Coronary artery (tissue), 2 donors: ENCODE data around the gene VAV2.

ENCODE experiments used
- DNase-seq: peaks from one replicate; pipeline ENCODE4 v3.0.0-alpha.2; 2017; ENCODE audit warnings: low spot score
- H3K27ac ChIP-seq, 2 donors: fragments of 200-600 bp; sonication (generic); one replicate each; pipeline ENCODE4 v1.5.1; 2016 to 2019
- H3K4me3 ChIP-seq: fragments of 200-600 bp; sonication (generic); 2 replicates; pipeline ENCODE4 v1.5.1; 2016; ENCODE audit warnings: mild to moderate bottlenecking, moderate library complexity
- CTCF ChIP-seq: fragments of 200-600 bp; sonication (generic); IDR thresholded peaks from one replicate; pipeline ENCODE4 v1.5.1; 2019; ENCODE audit warnings: antibody characterized with exemption

The VAV2 gene

GRCh38 chr9:133974631-133975341 lies 17.3 kb downstream of the VAV2 start:
- Histone ChIP-seq H3K4me3 (no peak overlapping the region), H3K27ac (no peak overlapping the region)
- TF ChIP-seq CTCF: no peak
- no peak for DNase-seq

DNA sequence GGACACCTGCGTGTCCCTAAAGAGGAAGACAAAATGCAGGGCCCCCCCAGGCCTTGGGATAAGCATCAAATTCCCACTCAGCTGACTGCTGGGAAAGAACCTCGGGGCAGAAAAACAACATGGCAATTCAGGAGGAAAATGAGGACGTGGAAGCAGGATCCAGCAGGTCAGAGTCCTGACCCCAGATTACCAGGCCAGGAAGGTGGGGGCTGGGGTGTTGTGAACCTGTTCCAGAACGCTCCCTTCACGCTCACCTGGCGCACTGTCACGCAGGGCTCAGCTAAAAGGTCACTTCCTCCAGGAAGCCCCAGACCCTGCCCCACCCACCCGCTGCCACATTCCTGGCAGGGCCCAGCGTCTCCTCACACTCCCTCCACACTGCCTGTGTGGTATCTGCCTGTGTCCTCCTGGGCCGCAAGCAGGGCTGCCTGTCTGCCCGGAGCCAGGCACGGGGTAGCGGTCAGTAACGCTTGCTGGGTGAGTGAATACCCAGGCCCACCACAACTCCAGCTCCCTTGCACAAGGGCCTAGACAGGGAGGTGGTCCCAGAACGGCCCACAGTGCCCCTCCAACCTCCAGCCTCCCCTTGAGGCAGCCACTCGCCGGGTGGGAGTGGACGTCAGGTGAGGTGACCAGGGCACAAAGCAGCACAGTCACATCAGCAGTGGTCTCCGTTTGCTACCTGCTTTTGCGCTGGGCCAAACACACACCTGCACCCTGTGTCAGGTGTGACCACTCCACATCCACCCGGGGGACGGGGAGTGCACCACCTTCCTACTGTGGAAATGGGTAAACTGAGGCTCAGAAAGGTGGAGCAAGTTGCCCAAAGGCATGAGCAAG lies 18.1 kb downstream of the VAV2 start:
- DNase-seq: no peak
- no peak overlapping the region for H3K4me3 ChIP-seq
- no peak overlapping the region for H3K27ac ChIP-seq
- no peak for TF ChIP-seq CTCF

GRCh38 chr9:133973111-133973790 lies 18.9 kb downstream of the VAV2 start:
- Histone ChIP-seq H3K27ac (no peak overlapping the region), H3K4me3 (no peak overlapping the region)
- TF ChIP-seq CTCF: no peak
- no peak for DNase-seq

DNA sequence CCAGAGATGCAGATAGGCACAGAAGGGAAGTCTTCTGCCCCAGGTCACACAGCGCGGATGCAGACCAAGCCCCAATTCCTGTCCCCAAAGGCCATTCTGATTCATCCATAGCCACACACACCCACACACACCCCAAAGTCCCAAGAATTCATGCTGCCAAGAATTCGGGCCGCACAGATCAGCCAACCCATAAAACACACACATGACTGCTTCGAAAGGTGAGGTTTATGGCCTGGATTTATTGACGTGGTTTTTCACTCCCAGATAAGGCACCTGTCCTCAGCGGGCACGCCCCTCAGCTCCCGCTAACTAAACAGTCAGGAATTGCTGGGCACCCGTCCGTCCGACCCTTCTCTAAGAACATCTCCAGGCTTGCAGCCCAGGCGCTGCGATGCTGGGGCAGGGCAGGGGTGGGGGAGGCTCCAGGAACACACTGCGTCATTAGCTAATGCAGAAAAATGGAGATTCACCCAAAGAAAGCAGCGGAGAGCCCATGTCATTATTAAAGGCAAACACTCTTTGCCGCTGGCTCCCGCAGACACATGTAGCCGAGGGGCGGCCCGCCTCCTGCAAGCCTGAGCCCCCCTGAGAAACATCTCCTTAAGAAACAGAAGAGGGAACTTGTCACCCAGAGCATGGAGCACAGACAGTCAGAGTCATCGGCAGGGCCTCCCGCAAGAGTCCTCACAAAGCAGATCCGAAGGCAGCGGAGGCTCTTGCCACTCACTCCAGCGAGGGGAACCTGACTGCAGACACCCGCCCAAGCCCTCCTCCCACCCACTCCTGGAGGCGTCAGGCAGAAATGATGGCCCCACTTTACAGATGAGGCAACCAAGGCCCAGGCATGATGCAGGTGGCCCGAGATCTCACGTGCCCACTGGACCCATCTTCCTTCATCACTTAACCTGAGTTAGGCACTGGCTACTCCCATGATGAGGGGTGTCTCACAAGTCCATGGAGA lies 19.9 kb downstream of the VAV2 start:
- no peak for TF ChIP-seq CTCF
- H3K27ac ChIP-seq: no peak overlapping the region
- no peak overlapping the region for H3K4me3 ChIP-seq
- no peak for DNase-seq

GRCh38 chr9:133971121-133971951 lies 20.8 kb downstream of the VAV2 start:
- no peak for DNase-seq
- H3K4me3 ChIP-seq: no peak overlapping the region
- H3K27ac ChIP-seq: no peak overlapping the region
- TF ChIP-seq CTCF: no peak
